ENCODE measurements around the gene PBOV1. TPM values are rescaled to one million over a fixed set of nuclear protein-coding genes. Genes with fewer than 3 reads are reported as not detected.

The PBOV1 gene
- not detected in 2 replicates for total RNA-seq (2014; rRNA removed; shearing (Covaris generic))

DNA sequence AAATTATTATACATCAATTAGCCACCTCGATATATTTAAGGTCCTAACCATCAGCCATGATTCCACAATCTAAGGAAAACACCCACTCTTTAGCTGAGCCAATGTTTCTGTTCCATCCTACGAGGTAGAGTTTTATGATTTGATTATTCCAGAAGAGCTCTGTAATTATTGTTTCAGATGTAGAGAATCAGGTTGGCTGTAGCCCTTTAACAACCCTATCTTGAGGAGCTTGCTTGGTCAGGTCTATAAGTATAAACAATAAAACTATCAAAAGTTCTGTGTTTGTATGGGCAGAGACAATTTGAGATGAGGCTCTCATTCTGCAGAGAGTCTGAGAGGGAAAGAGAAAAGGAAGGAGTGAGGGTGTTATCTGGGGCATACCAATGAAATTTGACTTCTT is at the start of gene PBOV1:
PBOV1 (minus strand) TSS at position 43 of the 400 bp plus-strand sequence. CDS start 96 bp downstream, outside the sequence.
- no peak for DNase-seq (ENCODE audit: low spot score)

GRCh38 chr6:138266095-138266494 is 47.8 kb upstream of the PBOV1 start:
- DNase-seq (ENCODE audit: low spot score): no peak

- DNase-seq (ENCODE audit: low spot score): no peak
These were observed 46.1 kb upstream of the PBOV1 start for GRCh38 chr6:138264372-138264880.

DNA sequence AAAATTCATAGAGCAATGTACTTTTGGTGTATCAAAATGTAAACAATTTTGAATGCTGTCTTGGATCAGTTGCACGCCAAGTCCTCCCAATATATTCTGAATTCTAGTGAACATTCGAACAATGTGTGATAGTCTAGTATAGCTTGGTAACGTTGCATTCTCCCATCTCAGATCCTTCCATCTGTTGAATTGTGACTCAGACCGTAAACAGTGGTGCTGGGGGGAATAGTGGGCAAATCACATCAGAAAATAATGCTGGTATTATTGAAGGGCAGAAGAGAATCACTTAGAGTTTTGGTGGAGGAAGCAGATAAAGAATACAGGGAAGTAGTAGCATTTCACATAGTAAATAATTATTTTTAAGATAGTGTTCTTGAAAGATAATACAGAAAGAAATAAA is 45.7 kb upstream of the PBOV1 start:
- DNase-seq (ENCODE audit: low spot score): no peak

GRCh38 chr6:138261116-138261780 is 43.0 kb upstream of the PBOV1 start:
- DNase-seq (ENCODE audit: low spot score): no peak

DNA sequence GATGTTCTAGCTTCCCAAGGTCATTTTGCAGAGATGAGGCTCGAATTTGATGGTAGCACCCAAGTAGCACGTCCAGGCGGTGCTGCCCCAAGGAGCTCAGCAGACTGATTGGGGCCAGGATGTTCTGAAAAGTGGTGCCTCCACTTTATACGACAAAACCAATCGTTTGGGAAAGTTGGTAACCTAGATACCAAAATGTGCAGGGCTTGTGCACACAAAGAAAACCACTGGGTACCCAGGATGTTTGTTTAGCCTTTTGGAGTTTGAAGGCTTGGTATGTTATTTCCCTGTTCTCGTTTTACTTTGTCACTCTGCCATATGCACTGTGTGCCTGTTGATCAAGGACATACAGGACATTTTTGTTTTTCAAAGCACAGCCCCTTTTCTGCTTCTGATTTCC is 40.7 kb upstream of the PBOV1 start:
- DNase-seq (ENCODE audit: low spot score): no peak

GRCh38 chr6:138258197-138258596 is 39.9 kb upstream of the PBOV1 start:
- DNase-seq (ENCODE audit: low spot score): no peak

DNA sequence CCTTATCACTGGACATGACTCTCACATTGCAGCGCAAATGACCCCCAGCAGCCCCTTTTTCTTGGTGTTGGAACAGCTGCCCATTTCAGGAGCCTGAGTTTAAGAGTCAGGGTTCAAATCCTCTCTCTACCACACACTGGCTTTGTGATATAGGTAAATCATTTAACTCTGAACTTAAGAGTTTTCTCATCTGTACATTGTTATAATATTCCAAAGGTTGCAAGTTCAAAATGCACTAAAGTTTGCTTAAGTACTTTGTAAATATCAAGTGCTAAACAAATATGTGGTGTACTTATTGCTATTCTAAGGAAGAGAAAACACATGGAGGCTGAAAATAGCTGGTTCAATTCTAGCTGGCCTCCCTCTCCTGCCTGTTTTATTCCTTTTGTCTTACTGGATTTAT is 39.3 kb upstream of the PBOV1 start:
- no peak for DNase-seq (ENCODE audit: low spot score)

DNA sequence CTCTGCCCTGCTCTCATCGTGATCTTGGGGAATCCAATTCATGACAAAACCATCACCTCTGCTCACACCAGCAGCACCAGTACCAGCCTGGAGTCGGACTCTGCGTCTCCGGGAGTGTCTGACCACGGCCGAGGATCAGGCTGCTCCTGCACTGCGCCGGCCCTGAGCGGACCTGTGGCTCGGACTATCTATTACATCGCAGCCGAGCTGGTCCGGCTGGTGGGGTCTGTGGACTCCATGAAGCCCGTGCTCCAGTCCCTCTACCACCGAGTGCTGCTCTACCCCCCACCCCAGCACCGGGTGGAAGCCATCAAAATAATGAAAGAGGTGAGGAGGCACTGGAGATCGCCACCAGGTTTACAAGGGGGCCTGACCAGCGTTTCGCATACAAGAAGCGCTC is 37.2 kb upstream of the PBOV1 start:
- no peak for DNase-seq (ENCODE audit: low spot score)

DNA sequence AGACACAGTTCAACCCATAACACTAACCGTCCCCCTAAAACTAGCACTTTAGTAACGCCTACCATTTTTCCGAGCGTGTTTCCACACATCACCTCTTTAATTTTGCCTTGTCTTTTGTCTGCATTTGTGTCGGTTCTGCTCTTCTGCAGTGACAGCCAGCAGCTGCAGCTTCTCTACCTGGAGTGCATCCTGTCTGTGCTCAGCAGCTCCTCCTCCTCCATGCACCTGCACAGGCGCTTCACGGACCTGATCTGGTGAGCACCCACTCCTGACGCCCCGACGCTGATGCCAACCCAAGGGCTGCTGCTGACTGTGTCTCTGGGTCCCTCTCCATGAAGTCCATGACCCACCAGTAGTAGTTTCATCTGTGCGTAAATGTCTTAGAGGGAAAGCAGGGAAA is 35.4 kb upstream of the PBOV1 start:
- DNase-seq (ENCODE audit: low spot score): no peak

GRCh38 chr6:138250513-138251247 is 32.4 kb upstream of the PBOV1 start:
- peak; percentile 75 for DNase-seq (ENCODE audit: low spot score)

GRCh38 chr6:138250053-138250452 is 31.8 kb upstream of the PBOV1 start:
- DNase-seq (ENCODE audit: low spot score): no peak

GRCh38 chr6:138248878-138249277 is 30.6 kb upstream of the PBOV1 start:
- DNase-seq (ENCODE audit: low spot score): no peak

DNA sequence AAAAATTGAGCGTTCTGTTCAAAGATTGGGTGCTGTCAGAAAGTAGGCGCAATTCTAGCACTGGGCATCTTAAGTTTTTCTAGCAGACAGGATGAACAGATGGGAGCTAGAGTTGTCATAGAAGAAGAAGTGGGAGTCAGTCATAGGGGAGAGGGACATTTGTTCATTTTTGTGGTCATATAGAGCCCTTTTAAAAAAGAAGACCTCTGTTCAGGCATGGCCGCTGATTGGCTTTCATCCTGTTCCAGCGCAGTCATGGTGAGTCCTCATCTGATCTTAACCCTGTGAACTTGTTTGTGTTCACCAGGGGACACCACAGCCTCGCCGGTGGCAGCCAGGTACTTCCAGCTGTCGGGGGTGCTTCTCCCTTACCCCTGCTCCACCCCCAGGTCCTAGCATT is 29.7 kb upstream of the PBOV1 start:
- DNase-seq (ENCODE audit: low spot score): no peak

DNA sequence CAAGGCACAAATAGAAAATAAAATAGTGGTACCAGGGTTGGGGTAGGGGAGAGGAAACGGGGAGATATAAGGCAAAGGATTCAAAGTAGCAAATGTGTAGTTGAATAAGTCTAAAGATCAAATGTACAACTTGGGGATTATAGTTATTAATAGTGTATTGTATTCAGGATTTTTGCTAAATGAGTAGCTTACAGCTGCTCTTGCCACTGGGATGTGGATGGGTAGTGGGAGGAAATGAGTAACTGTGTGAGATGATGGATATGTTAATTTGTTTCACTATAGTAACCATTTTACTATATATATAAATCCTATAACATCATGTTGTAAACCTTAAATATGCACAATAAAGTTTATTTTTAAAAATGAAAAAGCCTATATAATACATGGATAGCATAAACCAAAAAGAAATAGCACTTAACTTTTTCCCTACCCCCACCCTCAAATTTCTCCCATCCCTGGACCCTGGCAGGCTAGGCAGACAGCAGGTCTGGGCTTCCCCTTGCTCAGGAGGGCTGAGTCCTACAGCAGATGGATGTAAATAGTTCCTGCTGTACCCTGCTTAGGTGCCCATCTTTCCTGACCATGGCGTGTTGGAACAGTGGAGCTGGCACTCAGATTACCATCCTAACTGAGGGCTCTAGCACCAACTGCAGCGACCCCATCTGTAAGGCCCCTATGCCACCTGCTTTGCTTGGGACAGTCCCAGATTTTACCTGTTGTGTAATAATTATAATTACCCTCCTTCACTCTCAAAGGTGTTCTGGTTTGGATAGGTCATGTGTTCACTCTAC is 28.6 kb upstream of the PBOV1 start:
- DNase-seq (ENCODE audit: low spot score): no peak

DNA sequence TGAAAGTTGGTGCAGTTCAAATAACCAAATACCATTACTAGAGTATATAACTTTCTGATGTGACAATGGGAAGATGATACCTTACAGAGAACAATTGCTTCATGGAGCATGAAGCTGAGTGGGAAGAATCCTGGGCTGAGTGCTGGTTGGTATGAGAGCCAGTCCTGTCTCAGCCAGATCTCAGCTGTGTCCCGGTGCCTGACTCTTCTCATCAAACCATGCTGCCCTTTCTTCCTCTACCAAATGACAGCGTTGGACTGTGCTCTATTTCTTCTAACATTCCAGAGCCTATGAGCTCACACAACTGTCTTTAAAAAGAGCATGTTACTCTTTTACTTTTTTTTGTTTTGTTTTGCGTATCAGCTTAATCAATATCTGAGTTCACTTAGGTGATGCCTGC is 27.5 kb upstream of the PBOV1 start:
- no peak for DNase-seq (ENCODE audit: low spot score)

GRCh38 chr6:138242987-138243592 is 24.8 kb upstream of the PBOV1 start:
- no peak for DNase-seq (ENCODE audit: low spot score)

- no peak for DNase-seq (ENCODE audit: low spot score)
These were observed 23.6 kb upstream of the PBOV1 start for GRCh38 chr6:138241934-138242333.

DNA sequence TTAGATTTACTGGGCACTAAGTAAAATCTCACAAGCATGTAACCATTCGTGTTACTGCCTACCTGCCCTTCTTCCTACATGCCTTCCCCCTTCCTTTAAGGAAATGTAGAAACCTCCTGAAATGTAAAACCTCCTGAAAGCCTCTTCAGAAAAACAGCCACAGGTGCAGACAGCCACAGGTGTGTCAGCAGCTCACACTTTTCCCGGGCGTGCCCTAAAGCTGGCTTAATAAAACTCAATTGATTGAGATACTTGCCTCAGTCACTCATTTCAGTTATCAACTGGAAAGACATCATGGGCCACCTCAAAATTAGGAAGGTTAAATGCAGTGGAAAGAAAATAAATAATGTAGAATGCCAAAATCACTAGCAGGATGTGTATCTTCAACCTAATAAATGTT is 23.1 kb upstream of the PBOV1 start:
- no peak for DNase-seq (ENCODE audit: low spot score)

GRCh38 chr6:138240476-138241245 is 22.4 kb upstream of the PBOV1 start:
- DNase-seq (ENCODE audit: low spot score): peak; percentile 6

DNA sequence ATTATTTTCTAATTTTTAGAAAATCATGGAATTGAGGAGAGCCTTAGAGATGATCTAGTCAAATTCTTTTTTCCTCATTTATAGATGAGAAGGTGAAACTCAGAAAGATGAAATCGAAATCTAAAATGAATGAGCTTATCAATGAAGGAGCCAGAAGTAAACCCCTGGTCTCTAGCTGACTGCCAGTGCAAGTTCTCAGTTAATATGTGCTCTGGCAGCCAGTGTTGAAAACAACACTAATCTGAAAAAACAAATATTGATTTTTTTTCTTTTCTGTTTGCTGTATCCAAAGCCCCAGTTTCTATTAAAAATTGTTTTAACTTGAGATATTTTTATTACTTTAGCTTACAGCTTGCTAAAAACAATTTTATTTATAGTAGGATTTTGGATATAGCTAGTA is 21.5 kb upstream of the PBOV1 start:
- no peak for DNase-seq (ENCODE audit: low spot score)

Measured in H4 (cell line).